Stimulated activated CD8-positive, alpha-beta memory T cell treated with anti-CD3 and anti-CD28 coated beads, Interleukin-12 subunit alpha, Interleukin-12 subunit beta, amount 100 ng/mL, for 24 hours (primary cell): ENCODE data around the gene DNAJC10.

Experiments
- DNase-seq: peaks from one replicate; pipeline ENCODE4 v3.0.0-alpha.2; 2020; ENCODE audit errors: extremely low read depth

The DNAJC10 gene

GRCh38 chr2:182834293-182834692 is 118.2 kb downstream of the DNAJC10 start:
- no peak for DNase-seq

- DNase-seq, result no peak
Measured at GRCh38 chr2:182836451-182836850, 120.4 kb downstream of the DNAJC10 start.
